B cell (primary cell): ENCODE data around the gene DGUOK. TPM values are rescaled to one million over a fixed set of nuclear protein-coding genes. Genes with fewer than 3 reads are reported as not detected.

Experiments
- ATAC-seq: fragments of 200-7000 bp; cut with Tn5 transposase; one replicate; pipeline ENCODE4 v1.10.0; 2021; ENCODE audit warnings: low read depth, mild to moderate bottlenecking, moderate number of reproducible peaks, moderate library complexity
- CTCF ChIA-PET: fragments of 350-600 bp; sonication (Branson Sonifier 250); formaldehyde crosslinking; loops from one replicate; lab custom pipeline; 2021; ENCODE audit warnings: antibody characterized with exemption, inconsistent platforms; lab: Charles Lee
- POLR2A ChIA-PET: fragments of 350-600 bp; sonication (Branson Sonifier 250); formaldehyde crosslinking; loops from one replicate; lab custom pipeline; 2021; ENCODE audit warnings: antibody characterized with exemption; lab: Charles Lee
- DNase-seq: peaks from one replicate; pipeline ENCODE4 v3.0.0; 2013
- H2AFZ ChIP-seq: 2 replicates; pipeline ENCODE4 v1.6.1; 2012; ENCODE audit warnings: mild to moderate bottlenecking, low read depth, low read length; ENCODE audit not compliant: insufficient read depth, poor library complexity, severe bottlenecking
- H3K27ac ChIP-seq, 2 donors: 1 replicate in 1 of 2; 2 replicates in 1 of 2; pipeline ENCODE4 v1.5.1; 2012 to 2013; ENCODE audit warnings: low read length in 2 of 2, mild to moderate bottlenecking in 2 of 2, moderate library complexity in 1 of 2
- H3K27me3 ChIP-seq, 4 experiments: fragments of 200-600 bp in 1 of 4; sonication (generic) in 1 of 4; replicated peaks in 1 of 4; 1 replicate in 2 of 4; 2 replicates in 2 of 4; pipeline versions ENCODE4 v1.6.1 to v1.7.0; 2013 to 2016; ENCODE audit warnings: low read length in 3 of 4, mild to moderate bottlenecking in 2 of 4, mixed read lengths in 1 of 4, moderate library complexity in 1 of 4; ENCODE audit not compliant: insufficient read depth in 4 of 4, control insufficient read depth in 3 of 4; ENCODE audit errors: control extremely low read depth in 1 of 4
- H3K36me3 ChIP-seq, 2 experiments: replicated peaks in 1 of 2; 1 replicate in 1 of 2; 2 replicates in 1 of 2; pipeline versions ENCODE4 v1.6.1 to v1.7.1; 2013; ENCODE audit warnings: low read length in 1 of 2; ENCODE audit not compliant: insufficient read depth in 2 of 2, control insufficient read depth in 1 of 2; ENCODE audit errors: control extremely low read depth in 1 of 2, extremely low read depth in 1 of 2
- H3K4me1 ChIP-seq, 2 donors: fragments of 200-600 bp in 1 of 2; sonication (generic) in 1 of 2; 1 replicate in 1 of 2; 2 replicates in 1 of 2; pipeline versions ENCODE4 v1.5.1 to v1.6.1; 2013 to 2017; ENCODE audit warnings: low read length in 2 of 2; ENCODE audit not compliant: control insufficient read depth in 2 of 2, insufficient read depth in 2 of 2
- H3K4me2 ChIP-seq: replicated peaks from 2 replicates; pipeline ENCODE3; 2012; ENCODE audit warnings: mild to moderate bottlenecking, low read depth, low read length; ENCODE audit not compliant: poor library complexity, severe bottlenecking
- H3K4me3 ChIP-seq, 5 experiments: fragments of 200-600 bp in 1 of 5; sonication (generic) in 1 of 5; 1 replicate in 3 of 5; 2 replicates in 2 of 5; pipeline versions ENCODE4 v1.5.1 to v1.7.0; 2011 to 2016; ENCODE audit warnings: low read length in 4 of 5, mild to moderate bottlenecking in 4 of 5, low read depth in 2 of 5, control low read depth in 1 of 5, moderate library complexity in 1 of 5; ENCODE audit not compliant: insufficient read depth in 1 of 5; ENCODE audit errors: control extremely low read depth in 1 of 5, extremely low read depth in 1 of 5
- H3K79me2 ChIP-seq: fragments of 200-600 bp; sonication (generic); one replicate; pipeline ENCODE4 v1.6.0; 2016; ENCODE audit warnings: low read length; ENCODE audit not compliant: control insufficient read depth, insufficient read depth
- H3K9ac ChIP-seq: fragments of 200-600 bp; sonication (generic); 2 replicates; pipeline ENCODE4 v1.6.1; 2017; ENCODE audit warnings: mild to moderate bottlenecking, low read length, moderate library complexity
- H3K9me3 ChIP-seq, 3 donors: one replicate each; pipeline versions ENCODE4 v1.6.1 to v1.7.1; 2013; ENCODE audit warnings: low read length in 2 of 3; ENCODE audit not compliant: control insufficient read depth in 2 of 3, insufficient read depth in 1 of 3; ENCODE audit errors: control extremely low read depth in 1 of 3
- H4K20me1 ChIP-seq: 2 replicates; pipeline ENCODE4 v1.6.0; 2012; ENCODE audit warnings: mild to moderate bottlenecking, low read length; ENCODE audit not compliant: insufficient read depth, control insufficient read depth, poor library complexity, severe bottlenecking
- H3K27ac Mint-ChIP-seq: one replicate; pipeline ENCODE4 v1.8.0; 2021; ENCODE audit warnings: mixed read lengths
- H3K27me3 Mint-ChIP-seq: one replicate; pipeline ENCODE4 v1.8.0; 2021; ENCODE audit warnings: mixed read lengths
- H3K4me1 Mint-ChIP-seq: one replicate; pipeline ENCODE4 v1.8.0; 2021; ENCODE audit warnings: mixed read lengths
- H3K4me3 Mint-ChIP-seq: one replicate; pipeline ENCODE4 v1.8.0; 2021; ENCODE audit warnings: mixed read lengths
- H3K9me3 Mint-ChIP-seq: one replicate; pipeline ENCODE4 v1.8.0; 2022; ENCODE audit warnings: mixed read lengths; ENCODE audit not compliant: insufficient read depth
- CTCF ChIP-seq: fragments of 200-600 bp; IDR thresholded peaks from one replicate; pipeline ENCODE4 v1.8.0; 2022; ENCODE audit warnings: antibody characterized with exemption, mild to moderate bottlenecking
- EZH2 ChIP-seq: IDR thresholded peaks from 2 replicates; pipeline ENCODE4 v1.6.1; 2012; ENCODE audit warnings: borderline replicate concordance, low read depth, mild to moderate bottlenecking, moderate library complexity, low read length; ENCODE audit not compliant: insufficient read depth, poor library complexity, severe bottlenecking
- WGBS: methylation state at CpG from one replicate; pipeline ENCODE4 v1.1.5; 2013; ENCODE audit warnings: missing lambda C conversion rate; ENCODE audit not compliant: insufficient coverage; 5-methylcytosine and 5-hydroxymethylcytosine counted together
- intact Hi-C: fragments of 100-400 bp; cut with micrococcal nuclease; formaldehyde crosslinking; loops from one replicate; pipeline ENCODE4 v1.10.0; 2022
- polyA plus RNA-seq: library from polyadenylated mRNA; depleted of rRNA; stranded (reverse); fragments of >200 nt; gene quantifications from 2 replicates; pipeline ENCODE4 v1.2.3, GENCODE V29; 2012
- total RNA-seq, 2 donors: library from RNA; stranded (reverse); fragments of 120-200 nt in 1 of 2; gene quantifications; 1 replicate in 1 of 2; 2 replicates in 1 of 2; pipeline versions ENCODE4 v1.2.3 to v1.2.4, GENCODE V29; 2013 to 2022

The DGUOK gene
- total and polyA plus RNA-seq, 2 donors (not counting 1 experiment from before 2014, with no cell fraction given): 61.7 to 81.5 TPM

DNA sequence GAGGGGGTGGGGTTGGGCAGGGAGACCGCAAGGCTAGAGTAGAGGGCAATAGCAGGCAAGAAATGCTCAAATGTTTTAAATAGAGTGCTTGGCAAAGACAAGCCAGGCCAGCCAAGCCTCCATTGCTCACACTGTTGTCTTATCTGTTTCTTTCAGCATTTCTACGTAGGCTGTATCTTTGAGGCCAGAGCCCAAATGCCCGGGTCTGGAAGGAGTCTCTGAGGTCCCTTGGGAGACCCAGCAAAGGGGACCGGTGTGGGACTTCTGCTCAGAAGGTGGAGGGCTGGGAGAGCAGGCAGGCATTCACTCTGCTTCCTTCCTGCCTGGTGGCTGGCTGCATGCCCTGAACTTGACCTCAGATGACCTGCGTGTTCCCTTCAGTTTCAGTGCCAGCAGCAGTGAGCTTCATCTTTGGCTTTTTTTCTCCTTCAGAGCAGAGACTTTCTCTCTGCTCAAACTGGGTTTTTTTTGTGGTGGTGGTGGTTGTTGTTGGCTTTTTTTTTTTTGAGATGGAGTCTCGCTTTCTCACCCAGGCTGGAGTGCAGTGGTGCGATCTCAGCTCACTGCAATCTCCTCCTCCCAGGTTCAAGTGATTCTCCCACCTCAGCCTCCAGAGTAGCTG, 44.3 kb downstream of the DGUOK start:
- Mint-ChIP-seq H3K4me1 (peaks cover 46% of the 10 kb centered on the region), H3K27me3 (no peaks in the 10 kb centered on the region), H3K4me3 (peak overlapping the region; percentile 73), H3K27ac (peak overlapping the region; percentile 65), H3K9me3 (no peaks in the 10 kb centered on the region)
- 4% methylated on average over 5 of the region's 7 CpGs for WGBS
- CTCF ChIA-PET: interaction anchor here (0.5 to 1.3 kb wide), 3 partner anchors 60 to 428 kb away, joined by 4 to 5 read pairs (median 4); no protein-coding TSS in a partner anchor
- Histone ChIP-seq H3K4me1 (peaks cover 35 to 38% of the 10 kb centered on the region in 2 donors), H3K4me3 (peak overlapping the region in 3 of 5 experiments; percentile 23 to 47 (median 31)), H3K4me2 (peak overlapping the region; percentile 79), H3K27me3 (no peaks in the 10 kb centered on the region), H4K20me1 (no peaks in the 10 kb centered on the region), H3K79me2 (no peaks in the 10 kb centered on the region), H3K9me3 (no peaks in the 10 kb centered on the region), H3K27ac (peak overlapping the region; percentile 5 to 53), H3K36me3 (no peaks in the 10 kb centered on the region), H3K9ac (peak overlapping the region; percentile 31), H2AFZ (peak overlapping the region; percentile 52)
- DNase-seq (peak; percentile 76), ATAC-seq (peak; percentile 86)
- TF ChIP-seq CTCF (no peak), EZH2 (no peak)
- intact Hi-C loops: loop anchor here (2.0 to 5.0 kb wide), 2 partner anchors 14 to 206 kb away; partner anchors contain the start of genes MOB1A and TET3
- POLR2A ChIA-PET: interaction anchor here (0.6 to 1.1 kb wide), 6 partner anchors 28 to 932 kb away, joined by 3 to 9 read pairs (median 5); no protein-coding TSS in a partner anchor

DNA sequence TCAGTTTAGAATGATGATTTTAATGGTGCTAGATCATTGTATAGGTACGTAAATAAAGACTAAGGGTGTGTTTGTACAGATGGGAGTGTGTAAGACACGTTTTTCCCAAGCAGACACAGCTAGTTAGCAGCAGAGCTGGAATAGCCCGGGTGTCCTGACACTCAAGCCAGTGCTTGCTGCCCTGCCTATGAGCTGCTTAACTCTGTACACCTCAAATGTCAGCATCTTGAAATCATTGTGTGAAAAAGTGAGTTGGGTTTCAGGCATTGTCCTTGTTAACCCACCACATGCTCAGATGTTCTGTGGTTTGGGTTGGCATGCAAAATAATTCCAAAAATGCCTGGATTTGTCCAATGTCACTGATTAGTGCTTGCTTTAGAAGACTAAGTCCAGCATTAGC, 45.0 kb downstream of the DGUOK start:
- 70% methylated on average over 3 of the region's 3 CpGs for WGBS
- H3K4me3 Mint-ChIP-seq: peak overlapping the region; percentile 32
- DNase-seq (no peak), ATAC-seq (no peak)
- H3K27me3 Mint-ChIP-seq: no peaks in the 10 kb centered on the region
- H3K36me3 ChIP-seq: no peaks in the 10 kb centered on the region
- ChIA-PET POLR2A (no interaction called here), CTCF (interaction anchor here (0.5 to 1.4 kb wide), 4 partner anchors 63 to 427 kb away, joined by 3 to 5 read pairs (median 4); no protein-coding TSS in a partner anchor)
- H3K9me3 Mint-ChIP-seq: no peaks in the 10 kb centered on the region
- H3K4me3 ChIP-seq: peak overlapping the region in 1 of 5 experiments; percentile 47
- peaks cover 35 to 38% of the 10 kb centered on the region in 2 donors for H3K4me1 ChIP-seq
- no peaks in the 10 kb centered on the region for H3K79me2 ChIP-seq
- no peak overlapping the region for H2AFZ ChIP-seq
- H3K4me2 ChIP-seq: peak overlapping the region; percentile 79
- H3K4me1 Mint-ChIP-seq: peaks cover 46% of the 10 kb centered on the region
- TF ChIP-seq EZH2: no peak
- TF ChIP-seq CTCF: no peak
- peak overlapping the region; percentile 50 for H3K27ac Mint-ChIP-seq
- H3K9ac ChIP-seq: no peak overlapping the region
- no peaks in the 10 kb centered on the region for H4K20me1 ChIP-seq
- no peak overlapping the region for H3K27ac ChIP-seq
- intact Hi-C loops: loop anchor here (2.0 to 5.0 kb wide), 2 partner anchors 13 to 206 kb away; partner anchors contain the start of genes MOB1A and TET3
- no peaks in the 10 kb centered on the region for H3K9me3 ChIP-seq
- no peaks in the 10 kb centered on the region for H3K27me3 ChIP-seq
